GM12878 (cell line): ENCODE results near the gene CNIH2. TPM values are rescaled to one million over a fixed set of nuclear protein-coding genes. Genes with fewer than 3 reads are reported as not detected.

Experiments
- BCL11A ChIP-seq: IDR thresholded peaks from 2 replicates; pipeline ENCODE4 v1.6.1; 2011; ENCODE audit warnings: low read depth, low read length
- BCL3 ChIP-seq: IDR thresholded peaks from 2 replicates; pipeline ENCODE4 v1.6.1; 2011; ENCODE audit warnings: borderline replicate concordance, low read depth, mild to moderate bottlenecking, moderate library complexity, low read length; ENCODE audit not compliant: insufficient read depth, poor library complexity, severe bottlenecking
- CHD1 ChIP-seq: IDR thresholded peaks from 2 replicates; pipeline ENCODE4 v1.6.1; 2012; ENCODE audit warnings: low read depth, low read length, improper control_type of control experiment
- E2F4 ChIP-seq: IDR thresholded peaks from 2 replicates; pipeline ENCODE4 v1.6.1; 2012; ENCODE audit warnings: low read depth, low read length, improper control_type of control experiment
- EP300 ChIP-seq, 2 experiments: fragments of 150-350 bp in 1 of 2; IDR thresholded peaks; 2 replicates each; pipeline ENCODE4 v1.6.1; 2011 to 2012; ENCODE audit warnings: low read depth in 2 of 2, low read length in 2 of 2, borderline replicate concordance in 1 of 2, improper control_type of control experiment in 1 of 2, inconsistent platforms in 1 of 2; ENCODE audit not compliant: control insufficient read depth in 1 of 2
- EZH2 ChIP-seq: IDR thresholded peaks from 2 replicates; pipeline ENCODE4 v1.6.1; 2012; ENCODE audit warnings: low read depth, mild to moderate bottlenecking, control low read depth, inconsistent platforms, low read length, borderline replicate concordance; ENCODE audit not compliant: control insufficient read depth
- FOXK2 ChIP-seq: fragments of 450-650 bp; IDR thresholded peaks from 2 replicates; pipeline ENCODE4 v1.6.1; 2017; ENCODE audit warnings: mild to moderate bottlenecking, moderate library complexity
- IRF3 ChIP-seq: fragments of 450-650 bp; IDR thresholded peaks from 2 replicates; pipeline ENCODE4 v1.6.1; 2014; ENCODE audit warnings: mild to moderate bottlenecking
- MEF2A ChIP-seq: IDR thresholded peaks from 2 replicates; pipeline ENCODE4 v1.6.1; 2011; ENCODE audit warnings: low read depth, mild to moderate bottlenecking, low read length, moderate library complexity; ENCODE audit not compliant: insufficient read depth
- MTA3 ChIP-seq: IDR thresholded peaks from 2 replicates; pipeline ENCODE4 v1.6.1; 2012; ENCODE audit warnings: low read length, inconsistent platforms, borderline replicate concordance
- MYC ChIP-seq: IDR thresholded peaks from 2 replicates; pipeline ENCODE4 v1.6.1; 2011; ENCODE audit warnings: mild to moderate bottlenecking, low read length, moderate library complexity, inconsistent platforms; ENCODE audit not compliant: insufficient read depth, insufficient replicate concordance, insufficient read length, severe bottlenecking
- NFXL1 ChIP-seq: fragments of 450-650 bp; IDR thresholded peaks from 2 replicates; pipeline ENCODE4 v1.6.1; 2017; ENCODE audit warnings: antibody characterized with exemption, mild to moderate bottlenecking, borderline replicate concordance
- POLR2AphosphoS5 ChIP-seq: IDR thresholded peaks from 2 replicates; pipeline ENCODE4 v1.6.1; 2011; ENCODE audit warnings: mild to moderate bottlenecking, low read length, inconsistent platforms
- POU2F2 ChIP-seq: IDR thresholded peaks from 3 replicates; pipeline ENCODE4 v1.6.1; 2011; ENCODE audit warnings: low read depth, mild to moderate bottlenecking, low read length, borderline replicate concordance
- RCOR1 ChIP-seq: conservative IDR thresholded peaks from 2 replicates; pipeline ENCODE4 v1.6.1; 2012; ENCODE audit warnings: low read depth, low read length, improper control_type of control experiment
- RFX5 ChIP-seq: IDR thresholded peaks from 2 replicates; pipeline ENCODE4 v1.6.1; 2011; ENCODE audit warnings: low read depth, low read length, improper control_type of control experiment
- RUNX3 ChIP-seq: IDR thresholded peaks from 2 replicates; pipeline ENCODE4 v1.6.1; 2012; ENCODE audit warnings: low read length, inconsistent platforms
- SMAD1 ChIP-seq: fragments of 450-650 bp; IDR thresholded peaks from 2 replicates; pipeline ENCODE4 v1.6.1; 2018; ENCODE audit warnings: mild to moderate bottlenecking, low read depth; ENCODE audit not compliant: partially characterized antibody
- TBL1XR1 ChIP-seq: IDR thresholded peaks from 2 replicates; pipeline ENCODE4 v1.6.1; 2012; ENCODE audit warnings: low read depth, low read length, improper control_type of control experiment
- TCF7 ChIP-seq: IDR thresholded peaks from 2 replicates; pipeline ENCODE4 v1.6.1; 2014; ENCODE audit warnings: antibody characterized with exemption, borderline replicate concordance
- USF2 ChIP-seq: IDR thresholded peaks from 2 replicates; pipeline ENCODE4 v1.6.1; 2011; ENCODE audit warnings: low read depth, low read length, improper control_type of control experiment, borderline replicate concordance
- ZZZ3 ChIP-seq: IDR thresholded peaks from 2 replicates; pipeline ENCODE4 v1.6.1; 2011; ENCODE audit warnings: low read depth; ENCODE audit not compliant: control insufficient read depth, insufficient read length
- polyA plus RNA-seq, 11 experiments: library from polyadenylated mRNA; depleted of rRNA in 4 of 11; unstranded in 6 of 11; stranded (reverse) in 5 of 11; fragments of >200 nt; fragmentation: Nextera tagmentation in 4 of 11; fragmentation: Illumina TruSeq in 1 of 11; extraction: Ambion mirVana in 4 of 11; extraction: Trizol in 1 of 11; gene quantifications; 1 replicate in 1 of 11; 2 replicates in 10 of 11; pipeline versions ENCODE4 v1.2.1 to v1.2.3, GENCODE V29; 2011 to 2016; ENCODE audit warnings: inconsistent platforms in 2 of 11, missing spikeins in 2 of 11, low read depth in 1 of 11
- total RNA-seq, 4 experiments: library from RNA; depleted of rRNA in 3 of 4; stranded (reverse); fragments of >200 nt in 3 of 4; fragmentation: Illumina TruSeq in 1 of 4; extraction: Trizol in 1 of 4; gene quantifications; 2 replicates each; pipeline versions ENCODE4 v1.2.1 to v1.2.3, GENCODE V29; 2013 to 2021
- TF ChIP-seq, protein P1 (sequence below): fragments of 450-650 bp; IDR thresholded peaks from 2 replicates; pipeline ENCODE4 v1.6.1; 2016; ENCODE audit warnings: mild to moderate bottlenecking, moderate library complexity, borderline replicate concordance

The CNIH2 gene
- total and polyA plus RNA-seq, 10 of the 15 experiments (the other 5 are each of a cell fraction or from before 2014, with no cell fraction given) = 0.07 to 1.3 (median 0.68) TPM; not detected in 2

DNA sequence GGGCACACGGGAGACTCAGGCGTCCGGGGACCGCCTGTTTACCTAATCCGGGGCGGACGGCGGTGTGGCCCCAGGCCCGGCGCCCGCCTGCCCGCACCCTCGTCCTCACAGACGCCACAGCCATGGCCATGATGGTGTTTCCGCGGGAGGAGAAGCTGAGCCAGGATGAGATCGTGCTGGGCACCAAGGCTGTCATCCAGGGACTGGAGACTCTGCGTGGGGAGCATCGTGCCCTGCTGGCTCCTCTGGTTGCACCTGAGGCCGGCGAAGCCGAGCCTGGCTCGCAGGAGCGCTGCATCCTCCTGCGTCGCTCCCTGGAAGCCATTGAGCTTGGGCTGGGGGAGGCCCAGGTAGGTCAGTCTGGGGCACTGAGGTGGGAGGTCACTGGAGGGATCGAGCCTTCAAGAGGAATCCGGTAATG is 19.5 kb upstream of the CNIH2 start (continued):
- TF ChIP-seq, protein P1, sequence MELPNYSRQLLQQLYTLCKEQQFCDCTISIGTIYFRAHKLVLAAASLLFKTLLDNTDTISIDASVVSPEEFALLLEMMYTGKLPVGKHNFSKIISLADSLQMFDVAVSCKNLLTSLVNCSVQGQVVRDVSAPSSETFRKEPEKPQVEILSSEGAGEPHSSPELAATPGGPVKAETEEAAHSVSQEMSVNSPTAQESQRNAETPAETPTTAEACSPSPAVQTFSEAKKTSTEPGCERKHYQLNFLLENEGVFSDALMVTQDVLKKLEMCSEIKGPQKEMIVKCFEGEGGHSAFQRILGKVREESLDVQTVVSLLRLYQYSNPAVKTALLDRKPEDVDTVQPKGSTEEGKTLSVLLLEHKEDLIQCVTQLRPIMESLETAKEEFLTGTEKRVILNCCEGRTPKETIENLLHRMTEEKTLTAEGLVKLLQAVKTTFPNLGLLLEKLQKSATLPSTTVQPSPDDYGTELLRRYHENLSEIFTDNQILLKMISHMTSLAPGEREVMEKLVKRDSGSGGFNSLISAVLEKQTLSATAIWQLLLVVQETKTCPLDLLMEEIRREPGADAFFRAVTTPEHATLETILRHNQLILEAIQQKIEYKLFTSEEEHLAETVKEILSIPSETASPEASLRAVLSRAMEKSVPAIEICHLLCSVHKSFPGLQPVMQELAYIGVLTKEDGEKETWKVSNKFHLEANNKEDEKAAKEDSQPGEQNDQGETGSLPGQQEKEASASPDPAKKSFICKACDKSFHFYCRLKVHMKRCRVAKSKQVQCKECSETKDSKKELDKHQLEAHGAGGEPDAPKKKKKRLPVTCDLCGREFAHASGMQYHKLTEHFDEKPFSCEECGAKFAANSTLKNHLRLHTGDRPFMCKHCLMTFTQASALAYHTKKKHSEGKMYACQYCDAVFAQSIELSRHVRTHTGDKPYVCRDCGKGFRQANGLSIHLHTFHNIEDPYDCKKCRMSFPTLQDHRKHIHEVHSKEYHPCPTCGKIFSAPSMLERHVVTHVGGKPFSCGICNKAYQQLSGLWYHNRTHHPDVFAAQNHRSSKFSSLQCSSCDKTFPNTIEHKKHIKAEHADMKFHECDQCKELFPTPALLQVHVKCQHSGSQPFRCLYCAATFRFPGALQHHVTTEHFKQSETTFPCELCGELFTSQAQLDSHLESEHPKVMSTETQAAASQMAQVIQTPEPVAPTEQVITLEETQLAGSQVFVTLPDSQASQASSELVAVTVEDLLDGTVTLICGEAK = no peak
- TF ChIP-seq BCL11A (no peak), EZH2 (no peak), POU2F2 (no peak; the same call in 2 of the 3 replicates), E2F4 (no peak), POLR2AphosphoS5 (no peak), TBL1XR1 (no peak), EP300 (IDR thresholded peaks at IDR 0.05; ENCODE audit: borderline replicate concordance in 1 of 2, control insufficient read depth in 1 of 2, low read depth in 2 of 2, low read length in 2 of 2) (no peak), FOXK2 (0 out of 2 replicates have a peak, but pooled peaks have one; percentile 27), IRF3 (no peak), ZZZ3 (no peak), CHD1 (no peak), MEF2A (no peak), MYC (no peak), RFX5 (no peak), RUNX3 (no peak), TCF7 (no peak), SMAD1 (no peak), NFXL1 (no peak), USF2 (no peak), RCOR1 (no peak), BCL3 (no peak), MTA3 (no peak)
